Breast epithelium (tissue), 3 donors: ENCODE data around the gene SIGLEC9.

ENCODE experiments used
- POLR2A ChIP-seq: fragments of 450-650 bp; IDR thresholded peaks from one replicate; pipeline ENCODE4 v1.6.1; 2016; ENCODE audit warnings: antibody characterized with exemption, mild to moderate bottlenecking, moderate library complexity
- TF ChIP-seq, protein P1 (sequence below), 3 donors: fragments of 450-650 bp; IDR thresholded peaks; one replicate each; pipeline ENCODE4 v1.5.1; 2016 to 2017; ENCODE audit warnings: antibody characterized with exemption in 3 of 3, mild to moderate bottlenecking in 3 of 3, moderate library complexity in 3 of 3

DNA sequence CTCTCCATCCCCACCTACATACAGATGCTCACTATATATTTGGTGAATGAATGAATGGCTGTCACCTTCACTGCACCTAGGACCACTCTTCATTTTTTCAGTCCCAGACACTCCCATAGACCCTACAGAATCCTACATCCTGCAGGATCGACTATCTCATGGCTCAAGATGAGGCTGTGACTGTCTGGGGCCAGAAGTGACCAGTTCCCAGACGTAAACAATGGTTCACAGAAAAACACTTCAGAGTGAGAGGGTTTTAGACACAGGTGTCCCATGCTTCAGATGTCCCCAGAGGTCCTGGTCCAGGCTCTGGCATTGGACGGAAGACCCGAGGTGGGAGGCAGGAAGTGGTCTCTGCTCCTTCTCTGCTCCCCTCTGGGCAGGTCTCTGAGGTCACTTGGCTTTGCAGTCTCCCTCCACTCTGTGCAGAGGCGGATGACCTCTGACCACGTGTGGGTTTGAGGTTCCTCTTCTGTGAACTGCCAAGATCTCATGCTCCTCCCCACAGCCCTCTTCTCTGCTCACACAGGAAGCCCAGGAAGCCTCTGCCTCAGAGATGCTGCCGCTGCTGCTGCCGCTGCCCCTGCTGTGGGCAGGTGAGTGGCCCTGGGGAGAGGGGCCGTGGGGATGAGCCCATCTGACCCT is 42.3 kb downstream of the SIGLEC9 start:
- TF ChIP-seq, protein P1, sequence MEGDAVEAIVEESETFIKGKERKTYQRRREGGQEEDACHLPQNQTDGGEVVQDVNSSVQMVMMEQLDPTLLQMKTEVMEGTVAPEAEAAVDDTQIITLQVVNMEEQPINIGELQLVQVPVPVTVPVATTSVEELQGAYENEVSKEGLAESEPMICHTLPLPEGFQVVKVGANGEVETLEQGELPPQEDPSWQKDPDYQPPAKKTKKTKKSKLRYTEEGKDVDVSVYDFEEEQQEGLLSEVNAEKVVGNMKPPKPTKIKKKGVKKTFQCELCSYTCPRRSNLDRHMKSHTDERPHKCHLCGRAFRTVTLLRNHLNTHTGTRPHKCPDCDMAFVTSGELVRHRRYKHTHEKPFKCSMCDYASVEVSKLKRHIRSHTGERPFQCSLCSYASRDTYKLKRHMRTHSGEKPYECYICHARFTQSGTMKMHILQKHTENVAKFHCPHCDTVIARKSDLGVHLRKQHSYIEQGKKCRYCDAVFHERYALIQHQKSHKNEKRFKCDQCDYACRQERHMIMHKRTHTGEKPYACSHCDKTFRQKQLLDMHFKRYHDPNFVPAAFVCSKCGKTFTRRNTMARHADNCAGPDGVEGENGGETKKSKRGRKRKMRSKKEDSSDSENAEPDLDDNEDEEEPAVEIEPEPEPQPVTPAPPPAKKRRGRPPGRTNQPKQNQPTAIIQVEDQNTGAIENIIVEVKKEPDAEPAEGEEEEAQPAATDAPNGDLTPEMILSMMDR (IDR thresholded peaks at IDR 0.05) = no peak
- TF ChIP-seq POLR2A = no peak
